ENCODE data around the gene SLC13A3.
"Not testable (repeated sequence)": the region's sequence is repeated elsewhere in the genome, so short reads cannot be mapped to it uniquely, and the experiment has no call there.

The SLC13A3 gene

GRCh38 chr20:46688151-46689081 lies 37.2 kb upstream of the SLC13A3 start:
- Mint-ChIP-seq H3K4me3 (peak overlapping the region; percentile 85 to 91), H3K36me3 (peaks cover 7 to 24% of the 10 kb centered on the region in 2 donors), H3K27me3 (no peaks in the 10 kb centered on the region), H3K9me3 (no peaks in the 10 kb centered on the region), H3K27ac (peak overlapping the region; percentile 92), H3K4me1 (peaks cover 28 to 47% of the 10 kb centered on the region in 2 donors)
- no peak for ATAC-seq (replicated peaks)
- DNase-seq = no peak

- no peak overlapping the region for H3K4me3 Mint-ChIP-seq
- H3K27me3 Mint-ChIP-seq = no peaks in the 10 kb centered on the region
- DNase-seq = no peak
- H3K27ac Mint-ChIP-seq = no peak overlapping the region
- no peaks in the 10 kb centered on the region for H3K9me3 Mint-ChIP-seq
- H3K4me1 Mint-ChIP-seq = peaks cover 41 to 64% of the 10 kb centered on the region in 2 donors
- no peak for ATAC-seq (replicated peaks)
- peaks cover 9 to 31% of the 10 kb centered on the region in 2 donors for H3K36me3 Mint-ChIP-seq
Measured at GRCh38 chr20:46683939-46684750, 32.9 kb upstream of the SLC13A3 start.

GRCh38 chr20:46683668-46683938 lies 32.3 kb upstream of the SLC13A3 start:
- no peak overlapping the region for H3K4me3 Mint-ChIP-seq
- no peak for DNase-seq
- peak overlapping the region; percentile 1 for H3K27ac Mint-ChIP-seq
- peaks cover 12 to 31% of the 10 kb centered on the region in 2 donors for H3K36me3 Mint-ChIP-seq
- peaks cover 41 to 64% of the 10 kb centered on the region in 2 donors for H3K4me1 Mint-ChIP-seq
- no peaks in the 10 kb centered on the region for H3K9me3 Mint-ChIP-seq
- ATAC-seq (replicated peaks) = peak; percentile 41 to 59
- H3K27me3 Mint-ChIP-seq = no peaks in the 10 kb centered on the region

- Mint-ChIP-seq H3K4me3 (no peak overlapping the region), H3K9me3 (no peaks in the 10 kb centered on the region), H3K4me1 (peaks cover 40 to 60% of the 10 kb centered on the region in 2 donors), H3K27me3 (no peaks in the 10 kb centered on the region), H3K27ac (peak overlapping the region; percentile 1), H3K36me3 (peaks cover 12 to 31% of the 10 kb centered on the region in 2 donors)
- ATAC-seq (replicated peaks) (no peak), DNase-seq (no peak)
Measured at GRCh38 chr20:46683011-46683667, 31.9 kb upstream of the SLC13A3 start.

- no peak for ATAC-seq (replicated peaks)
- H3K4me3 Mint-ChIP-seq = no peak overlapping the region
- no peak for DNase-seq
Measured at GRCh38 chr20:46682063-46682821, 31.0 kb upstream of the SLC13A3 start.

GRCh38 chr20:46681032-46681854 lies 30.0 kb upstream of the SLC13A3 start:
- peaks cover 26 to 42% of the 10 kb centered on the region in 2 donors for H3K4me1 Mint-ChIP-seq
- H3K9me3 Mint-ChIP-seq = no peaks in the 10 kb centered on the region
- DNase-seq = peak; percentile 41
- no peaks in the 10 kb centered on the region for H3K27me3 Mint-ChIP-seq
- H3K36me3 Mint-ChIP-seq = peaks cover 9 to 28% of the 10 kb centered on the region in 2 donors
- no peak overlapping the region for H3K4me3 Mint-ChIP-seq
- ATAC-seq (replicated peaks) = peak; percentile 74 to 81
- H3K27ac Mint-ChIP-seq = peak overlapping the region; percentile 37

More at GRCh38 chr20:46682063-46682821, 31.0 kb upstream of the SLC13A3 start:
- peaks cover 12 to 34% of the 10 kb centered on the region in 2 donors for H3K36me3 Mint-ChIP-seq
- peaks cover 34 to 51% of the 10 kb centered on the region in 2 donors for H3K4me1 Mint-ChIP-seq
- H3K27me3 Mint-ChIP-seq = no peaks in the 10 kb centered on the region
- H3K9me3 Mint-ChIP-seq = no peaks in the 10 kb centered on the region
- H3K27ac Mint-ChIP-seq = no peak overlapping the region

GRCh38 chr20:46680684-46681031 lies 29.4 kb upstream of the SLC13A3 start:
- no peak for ATAC-seq (replicated peaks)
- Mint-ChIP-seq H3K9me3 (no peaks in the 10 kb centered on the region), H3K36me3 (peaks cover 9 to 23% of the 10 kb centered on the region in 2 donors), H3K27ac (no peak overlapping the region), H3K4me3 (no peak overlapping the region), H3K4me1 (peaks cover 25 to 40% of the 10 kb centered on the region in 2 donors), H3K27me3 (no peaks in the 10 kb centered on the region)
- no peak for DNase-seq

GRCh38 chr20:46678516-46678915 lies 27.3 kb upstream of the SLC13A3 start:
- Mint-ChIP-seq H3K36me3 (peaks cover 4 to 15% of the 10 kb centered on the region in 2 donors), H3K27ac (no peak overlapping the region), H3K9me3 (no peaks in the 10 kb centered on the region), H3K4me1 (peaks cover 18 to 28% of the 10 kb centered on the region in 2 donors), H3K4me3 (no peak overlapping the region), H3K27me3 (no peaks in the 10 kb centered on the region)
- ATAC-seq (replicated peaks) (no peak), DNase-seq (no peak)

GRCh38 chr20:46677608-46678007 lies 26.3 kb upstream of the SLC13A3 start:
- H3K9me3 Mint-ChIP-seq = no peaks in the 10 kb centered on the region
- H3K4me3 Mint-ChIP-seq = no peak overlapping the region
- H3K27ac Mint-ChIP-seq = no peak overlapping the region
- H3K27me3 Mint-ChIP-seq = no peaks in the 10 kb centered on the region
- ATAC-seq (replicated peaks) = no peak
- H3K4me1 Mint-ChIP-seq = peaks cover 12 to 18% of the 10 kb centered on the region in 2 donors
- DNase-seq = no peak
- H3K36me3 Mint-ChIP-seq = peaks cover 4 to 14% of the 10 kb centered on the region in 2 donors

- not testable (repeated sequence) for ATAC-seq (replicated peaks); H3K27ac Mint-ChIP-seq; H3K9me3 Mint-ChIP-seq; H3K4me3 Mint-ChIP-seq; DNase-seq; H3K27me3 Mint-ChIP-seq
- Mint-ChIP-seq H3K36me3 (peaks cover 4 to 14% of the 10 kb centered on the region in 2 donors), H3K4me1 (peaks cover 9 to 13% of the 10 kb centered on the region in 2 donors)
Measured at GRCh38 chr20:46676649-46677316, 25.5 kb upstream of the SLC13A3 start.

- Mint-ChIP-seq H3K36me3 (peaks cover 13 to 26% of the 10 kb centered on the region in 2 donors), H3K27ac (no peak overlapping the region), H3K9me3 (peaks cover 9 to 12% of the 10 kb centered on the region in 2 donors), H3K27me3 (no peaks in the 10 kb centered on the region), H3K4me1 (peaks cover 0 to 2% of the 10 kb centered on the region in 2 donors), H3K4me3 (no peak overlapping the region)
- DNase-seq (no peak), ATAC-seq (replicated peaks) (no peak)
Measured at GRCh38 chr20:46674253-46675083, 23.2 kb upstream of the SLC13A3 start.

Data from stimulated activated naive B cell treated with anti-CD40 and anti-IgM and Interleukin-4, amounts not matched to agents 10 μg/mL and 1 μg/mL and 100 μg/mL, for 72 hours (primary cell).